HG03378 (cell line): ENCODE measurements around the gene ZNF362.

Source experiments
- ATAC-seq: cut with Tn5 transposase; IDR thresholded peaks from one replicate; pipeline ENCODE4 v1.9.1; 2021; ENCODE audit warnings: mild to moderate bottlenecking, moderate library complexity; ENCODE audit not compliant: unreplicated experiment

ZNF362 gene

GRCh38 chr1:33244143-33244808 is 12.0 kb upstream of the ZNF362 start:
- no peak for ATAC-seq

DNA sequence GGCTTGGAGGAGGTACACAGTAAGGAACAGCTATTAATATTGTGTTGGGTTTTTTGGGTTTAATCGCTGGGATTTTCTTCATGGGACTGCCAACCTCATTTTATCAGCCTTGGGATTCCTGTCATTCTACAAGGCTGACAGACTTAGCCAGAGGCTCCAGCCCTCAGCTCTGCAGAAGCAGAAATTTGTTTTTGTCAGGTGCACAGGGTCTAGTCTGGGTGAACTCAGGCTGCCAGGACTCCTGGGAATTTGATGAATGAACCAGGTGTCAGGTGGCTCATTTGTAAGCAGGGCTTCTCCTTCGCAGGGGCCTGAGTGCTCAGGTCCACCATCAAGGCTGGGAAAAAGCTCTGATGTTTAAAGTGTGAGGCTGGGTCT is 11.5 kb upstream of the ZNF362 start:
- no peak for ATAC-seq

DNA sequence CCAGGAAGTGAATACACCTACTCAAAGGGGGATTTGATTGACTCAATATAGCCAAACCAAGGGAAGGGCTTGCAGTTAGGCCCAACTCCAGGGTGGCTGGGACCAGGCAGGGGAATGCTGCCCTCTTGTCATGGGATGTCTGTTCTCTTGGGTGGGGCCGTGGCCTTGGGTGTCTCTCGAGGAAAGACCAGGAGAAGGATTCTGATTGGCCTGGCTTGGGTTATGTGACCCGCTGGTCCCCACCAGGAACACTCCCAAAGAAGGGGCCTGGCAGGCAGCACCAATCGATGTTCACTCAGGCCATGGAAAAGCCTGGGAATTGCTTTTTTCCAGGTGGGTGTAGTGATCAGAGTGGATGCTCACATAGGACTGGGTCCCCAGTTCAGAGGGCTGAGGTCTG is 10.1 kb upstream of the ZNF362 start:
- ATAC-seq, result no peak

GRCh38 chr1:33247545-33247944 is 8.7 kb upstream of the ZNF362 start:
- ATAC-seq, result no peak

- ATAC-seq, result no peak
Measured at GRCh38 chr1:33248244-33248643, 8.0 kb upstream of the ZNF362 start.

GRCh38 chr1:33249422-33249821 is 6.9 kb upstream of the ZNF362 start:
- ATAC-seq, result no peak

- no peak for ATAC-seq
Measured at GRCh38 chr1:33250217-33250616, 6.1 kb upstream of the ZNF362 start.

- ATAC-seq, result no peak
Measured at GRCh38 chr1:33250724-33251123, 5.6 kb upstream of the ZNF362 start.

DNA sequence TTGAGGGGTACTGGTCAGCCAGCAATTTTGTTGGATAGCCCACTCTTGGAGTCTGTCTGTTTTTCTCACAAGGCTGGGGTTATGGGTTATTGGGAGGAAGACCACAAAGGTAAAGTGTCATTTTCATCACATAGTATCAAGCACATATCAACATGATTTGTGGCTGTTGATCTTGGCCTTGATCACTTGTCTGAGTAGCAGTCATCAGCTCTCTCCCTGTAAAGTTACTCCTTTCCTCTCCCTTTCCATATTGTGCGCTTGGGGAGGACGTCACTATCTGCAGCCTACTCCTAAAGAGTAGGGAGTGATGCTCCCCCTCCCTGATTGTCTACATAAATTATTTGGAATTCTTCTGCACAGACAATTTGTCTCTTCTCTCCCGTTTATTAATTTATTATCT is 1.8 kb upstream of the ZNF362 start:
- ATAC-seq, result no peak

DNA sequence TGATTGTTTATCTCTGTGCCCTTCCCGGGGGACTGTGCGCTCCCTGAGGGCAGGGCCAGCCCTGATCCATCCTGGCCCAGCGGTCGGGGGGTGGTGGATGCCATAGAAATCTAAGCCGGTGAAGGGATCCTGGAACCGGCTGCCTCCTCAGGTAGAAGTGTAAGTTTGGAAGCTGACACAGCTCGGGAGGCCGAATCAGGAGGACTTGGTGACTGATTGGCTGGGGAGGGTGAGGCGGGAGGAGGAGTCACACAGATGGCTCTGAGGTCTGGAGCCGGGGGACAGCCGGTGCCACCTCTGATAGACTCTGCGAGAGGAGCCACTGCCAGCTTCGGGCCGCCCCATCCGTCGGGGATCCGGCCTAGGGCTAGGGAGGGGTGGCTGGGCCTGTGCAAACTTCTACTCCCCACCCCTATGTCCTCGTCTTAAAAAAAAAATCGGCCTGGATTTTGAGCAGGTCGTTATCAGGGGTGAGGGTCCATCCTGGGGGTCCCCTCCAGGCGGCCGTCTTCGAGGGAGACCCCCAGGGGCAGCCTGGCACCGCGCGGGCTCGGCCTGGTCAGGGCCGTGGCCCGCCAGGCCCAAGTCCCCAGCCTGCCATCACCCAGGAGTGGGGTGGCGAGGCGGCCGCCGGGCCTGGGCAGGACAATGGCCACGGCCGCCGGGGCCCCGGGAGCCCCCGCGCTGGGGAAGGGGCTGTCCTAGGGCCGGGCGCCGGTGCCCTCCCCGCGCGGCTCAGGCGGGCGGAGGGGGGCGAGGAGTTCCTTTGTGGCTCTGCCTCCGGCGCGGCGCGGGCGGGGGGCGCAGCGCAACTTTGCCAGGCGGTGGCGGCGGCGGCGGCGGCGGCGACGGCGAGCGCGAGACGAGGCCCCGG is 708 bp upstream of the ZNF362 start:
- ATAC-seq, result no peak

- ATAC-seq, result no peak
Measured at GRCh38 chr1:33256221-33256470, 146 bp upstream of the ZNF362 start.

DNA sequence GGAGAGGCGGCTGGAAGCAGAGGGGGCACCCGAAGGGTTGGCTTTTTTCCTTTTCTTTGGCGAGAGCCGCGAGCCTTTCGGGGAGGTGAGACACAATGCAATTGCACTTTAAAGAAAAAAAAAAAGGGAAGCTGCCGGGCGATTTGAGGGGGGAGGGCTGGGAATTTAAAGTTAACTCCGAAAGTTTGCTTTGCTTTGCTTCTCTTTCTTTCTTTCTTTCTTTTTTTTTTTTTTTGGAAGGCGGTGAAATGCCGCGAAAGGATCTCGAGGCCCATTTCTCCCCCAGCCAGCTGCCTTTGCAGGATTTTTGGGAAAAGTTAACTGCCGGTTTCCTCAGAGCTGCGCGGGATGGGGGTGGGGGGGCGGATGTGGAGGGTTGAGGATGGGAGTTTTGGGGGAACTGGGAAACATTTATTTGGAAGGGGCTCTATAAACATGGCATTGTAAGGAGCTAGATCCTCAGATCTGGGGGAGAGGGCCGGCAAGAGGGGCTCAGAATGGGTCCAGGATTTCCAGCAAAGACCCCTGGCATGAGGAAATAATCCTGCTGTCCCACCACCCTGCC is 997 bp downstream of the ZNF362 start:
- ATAC-seq, result no peak

DNA sequence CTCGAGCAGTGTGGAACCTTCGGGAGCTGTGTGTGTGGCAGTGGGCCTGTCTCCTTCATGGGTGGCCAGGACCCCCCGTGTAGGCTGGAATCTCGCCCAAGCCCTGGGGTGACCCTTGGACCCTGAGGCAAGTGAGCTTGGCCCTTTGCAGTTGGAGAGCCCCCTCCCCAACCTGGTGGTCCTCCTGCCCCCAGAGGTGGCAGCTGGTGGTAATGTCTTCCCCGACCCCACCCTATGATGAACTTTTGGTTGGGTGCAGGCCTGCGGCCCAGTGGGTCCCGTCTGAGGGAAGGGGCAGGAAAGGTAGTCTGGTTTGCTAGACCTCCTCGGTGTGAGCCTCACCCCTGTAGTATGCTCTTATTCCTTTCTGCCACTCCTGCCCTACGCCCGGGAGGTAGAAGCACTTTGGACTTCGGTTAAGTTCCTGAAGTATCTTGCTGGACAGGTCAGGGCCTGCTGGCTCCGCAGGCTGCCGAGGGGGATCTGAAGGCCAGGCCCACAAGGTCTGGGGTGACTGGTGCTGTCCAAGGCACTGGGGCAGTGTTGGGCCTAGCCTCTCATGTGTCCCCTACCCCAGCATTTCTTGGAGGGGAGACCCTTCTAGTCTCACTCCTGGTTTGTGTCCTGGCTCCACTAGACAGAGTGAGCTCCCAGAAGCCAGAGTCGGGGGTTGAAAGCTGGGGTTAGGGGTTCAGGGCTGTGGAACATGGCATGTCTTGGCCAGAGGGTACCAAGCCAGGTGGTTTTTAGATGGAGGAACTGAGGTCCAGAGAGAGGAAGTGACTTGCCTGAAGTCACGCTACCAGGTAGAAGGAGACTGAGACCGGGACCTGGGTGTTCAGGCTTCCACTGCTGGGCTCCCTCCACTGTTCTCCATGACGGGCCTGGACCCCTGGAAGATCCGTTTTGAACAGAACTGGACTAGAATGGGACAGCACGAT is 1.8 kb downstream of the ZNF362 start:
- ATAC-seq, result no peak

DNA sequence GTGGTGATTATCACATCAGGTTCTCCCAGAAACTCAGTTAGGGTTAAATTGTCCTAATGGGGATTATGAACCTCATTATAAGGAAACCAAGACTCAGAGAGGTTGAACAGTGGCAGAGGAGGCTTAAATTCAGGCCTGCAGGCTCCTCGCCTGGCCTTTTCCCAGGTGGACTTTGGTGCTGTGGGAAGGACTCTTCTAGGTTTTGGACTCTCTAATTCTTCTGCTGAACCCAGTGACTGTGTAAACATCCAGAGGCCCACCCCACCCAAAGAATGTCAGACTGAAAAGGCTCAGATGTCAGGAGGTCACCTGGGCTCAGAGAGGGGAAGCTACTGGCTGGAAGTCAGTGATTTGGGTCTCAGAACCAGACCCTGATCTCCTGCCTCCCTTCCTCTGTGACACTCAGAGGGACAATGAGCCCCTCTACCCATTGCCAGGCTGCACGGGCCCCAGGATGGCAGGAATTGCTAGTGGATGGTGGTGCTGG is 2.5 kb downstream of the ZNF362 start:
- ATAC-seq, result no peak

DNA sequence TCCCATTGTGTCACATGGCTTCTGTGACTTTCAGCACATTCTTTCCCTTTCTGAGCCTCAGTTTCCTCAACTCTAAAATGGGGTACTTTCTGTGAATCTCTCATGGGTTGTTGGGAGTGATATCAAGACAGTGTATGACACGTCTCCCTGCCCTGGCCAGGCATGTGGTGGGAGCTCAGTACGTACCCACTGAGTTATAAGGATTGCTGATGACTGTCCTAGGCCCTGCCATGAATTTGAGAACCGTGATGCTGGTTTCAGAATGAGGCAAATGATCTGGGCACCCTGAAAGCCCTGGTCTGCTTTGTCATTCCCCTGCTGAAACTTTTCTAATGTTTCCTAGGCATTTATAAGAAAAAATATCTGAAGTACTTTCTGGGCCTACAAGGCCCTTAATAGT is 3.6 kb downstream of the ZNF362 start:
- no peak for ATAC-seq

- no peak for ATAC-seq
Measured at GRCh38 chr1:33260439-33260838, 4.1 kb downstream of the ZNF362 start.

DNA sequence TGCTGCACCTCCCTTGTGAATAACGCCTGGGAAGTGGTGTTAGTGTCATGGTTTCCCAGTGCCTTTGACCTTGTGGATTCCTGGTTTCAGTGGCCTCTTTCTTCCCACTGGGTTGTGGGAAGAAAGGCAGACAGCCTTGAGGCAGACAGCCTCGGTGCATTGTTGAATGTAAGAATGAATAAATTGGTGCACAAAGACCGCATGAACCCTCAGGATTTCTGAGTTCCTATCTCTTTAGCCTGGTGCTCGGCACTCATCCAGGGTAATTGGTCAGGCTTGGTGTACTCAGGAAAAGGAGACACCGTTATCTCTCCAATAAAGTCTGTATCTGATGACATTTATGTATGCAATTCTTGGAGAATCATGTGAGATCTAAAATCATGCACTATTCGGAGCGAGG is 5.1 kb downstream of the ZNF362 start:
- no peak for ATAC-seq

GRCh38 chr1:33263890-33264504 is 7.7 kb downstream of the ZNF362 start:
- no peak for ATAC-seq

DNA sequence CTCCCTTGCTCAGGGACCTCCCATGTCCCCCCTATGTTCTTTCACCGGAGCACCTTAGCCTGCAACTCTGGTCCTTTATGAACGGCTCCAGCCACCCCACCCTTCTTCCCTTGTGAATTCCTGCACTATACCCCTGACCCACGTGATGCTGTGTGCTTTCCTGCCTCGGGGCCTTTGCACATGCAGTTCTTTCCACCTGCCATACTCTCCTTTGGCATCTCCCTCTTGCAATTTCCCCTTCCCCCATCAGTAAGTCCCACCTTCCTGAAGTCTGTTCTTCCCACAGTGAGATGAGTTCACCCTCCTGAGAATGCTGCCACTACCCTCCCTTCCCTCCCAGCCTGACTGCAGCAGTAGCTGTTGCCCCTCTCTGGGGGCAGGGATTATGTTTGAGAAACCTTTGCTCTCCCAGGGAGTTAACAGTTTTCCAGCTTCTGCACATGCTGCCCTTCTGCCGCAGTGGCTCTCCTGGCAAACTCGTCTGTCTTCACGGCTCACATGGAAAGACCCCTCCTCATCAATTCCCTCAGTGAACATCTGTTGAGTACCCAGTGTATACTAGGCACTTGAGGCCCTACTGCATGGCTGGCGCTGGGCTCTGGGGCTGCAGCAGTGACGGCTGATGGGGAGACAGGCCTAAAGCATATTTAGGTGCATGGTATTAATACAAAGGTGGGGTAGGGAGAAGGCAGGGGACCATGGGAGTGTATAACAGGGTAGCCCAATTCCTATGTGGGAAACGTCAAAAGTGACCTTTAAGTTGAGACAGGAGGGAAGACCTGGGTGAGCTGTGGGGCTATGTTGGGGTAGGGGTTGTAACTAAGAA is 9.7 kb downstream of the ZNF362 start:
- ATAC-seq, result no peak

DNA sequence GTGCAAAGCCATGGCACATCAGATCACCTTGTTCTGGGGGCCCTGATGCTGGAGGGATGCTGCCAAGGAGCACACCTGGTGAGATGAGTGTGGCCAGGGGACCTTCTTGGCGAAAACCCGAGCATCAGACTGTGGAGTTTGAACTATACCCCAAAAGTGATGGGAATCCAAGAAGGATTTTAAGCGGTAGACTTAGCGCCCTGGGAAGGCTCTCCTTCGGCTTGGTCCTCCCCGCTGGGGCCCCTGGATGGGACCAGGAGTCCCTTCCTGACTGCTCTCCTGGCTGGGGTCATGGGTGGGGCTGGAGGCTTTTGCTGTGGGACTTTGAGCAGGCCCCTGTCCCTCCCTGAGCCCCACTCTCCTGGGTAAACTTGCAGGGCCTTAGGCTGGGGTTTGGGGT is 10.5 kb downstream of the ZNF362 start:
- no peak for ATAC-seq
